CMK (cell line): ENCODE results near the gene NSMF.
A peak's percentile ranks its signal among the peaks of the same experiment; 100 is the strongest.
"Not testable (repeated sequence)": the region's sequence is repeated elsewhere in the genome, so short reads cannot be mapped to it uniquely, and the experiment has no call there.

ENCODE experiments used
- DNase-seq: peaks from one replicate; pipeline ENCODE4 v3.0.0-alpha.2; 2010; ENCODE audit warnings: low read depth

The NSMF gene

DNA sequence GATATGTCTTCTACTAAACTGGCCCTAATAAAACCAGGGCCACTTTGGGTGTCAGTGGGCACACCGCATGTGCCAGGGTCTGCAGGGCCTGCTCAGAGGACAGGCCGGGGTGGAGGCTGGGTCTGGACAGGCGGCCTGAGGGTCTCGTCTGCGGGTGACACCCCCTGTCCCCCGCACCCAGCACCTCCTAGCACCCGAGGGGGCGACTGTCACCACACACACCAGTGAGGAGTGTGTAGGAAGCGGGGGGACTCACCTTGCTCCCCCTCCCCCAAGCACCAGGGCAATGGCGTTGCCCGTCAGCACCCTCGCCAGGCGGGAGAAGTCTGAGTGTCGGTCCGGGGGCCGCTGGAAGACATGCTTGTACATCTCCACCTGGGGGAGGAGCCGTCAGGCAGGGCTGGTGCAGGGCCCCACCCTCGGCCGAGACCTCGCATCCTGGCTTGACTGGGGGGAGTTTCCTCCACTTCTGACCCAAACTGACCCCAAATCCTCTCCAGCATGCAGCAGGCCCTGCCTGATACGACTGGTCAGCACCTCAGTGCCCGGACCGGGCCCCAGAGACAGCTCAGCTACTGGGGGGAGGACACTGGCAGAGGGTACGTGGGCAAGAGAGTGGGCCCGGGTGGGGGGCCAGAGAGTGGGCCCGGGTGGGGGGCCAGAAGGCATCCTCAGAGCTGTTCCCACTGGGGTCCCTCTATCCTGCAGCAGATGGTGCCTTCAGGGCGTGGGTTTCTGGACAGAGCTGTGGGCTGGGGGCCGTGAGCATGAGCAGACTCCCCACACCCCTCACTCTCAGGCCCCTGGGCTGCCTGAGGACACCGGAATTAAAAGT lies 18.9 kb upstream of the NSMF start:
- DNase-seq = no peak

GRCh38 chr9:137476856-137477255 lies 17.7 kb upstream of the NSMF start:
- no peak for DNase-seq

DNA sequence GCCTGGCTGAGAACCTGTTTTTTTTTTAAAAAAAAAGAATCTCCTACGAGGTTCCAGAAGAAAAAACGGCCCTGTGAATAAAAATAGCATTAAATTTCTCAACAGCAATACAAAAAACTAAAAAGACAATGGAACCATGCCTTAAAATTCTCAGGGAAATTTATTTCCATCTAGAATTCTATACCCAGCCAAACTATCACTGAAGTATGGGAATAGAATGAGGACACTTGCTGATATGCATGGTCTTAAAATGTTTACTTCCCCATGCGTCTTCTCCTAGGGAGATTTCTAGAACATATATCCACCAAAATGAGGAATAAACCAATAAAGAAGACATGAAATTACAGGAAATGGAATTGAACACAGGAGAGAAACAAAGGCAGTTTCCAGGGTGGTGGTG lies 16.5 kb upstream of the NSMF start:
- DNase-seq = no peak

DNA sequence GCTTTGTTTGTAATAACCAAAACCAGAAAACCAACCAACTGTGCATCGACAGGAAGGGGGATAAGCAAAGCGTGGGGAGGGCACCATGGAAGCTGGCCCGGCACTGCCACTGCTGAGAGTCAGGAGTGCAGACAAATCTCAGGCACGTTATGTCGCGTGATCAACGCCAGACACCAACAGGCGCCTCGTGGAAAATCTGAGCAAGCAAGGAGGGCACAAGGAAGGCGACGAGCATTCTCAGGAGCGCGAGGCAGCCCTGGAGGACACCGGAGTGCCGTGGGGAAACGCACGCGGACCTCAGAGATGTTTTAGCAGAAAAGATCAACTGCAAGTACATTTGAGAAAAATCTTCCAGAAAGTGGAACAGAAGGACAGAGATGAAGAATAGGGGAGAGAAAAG lies 15.1 kb upstream of the NSMF start:
- DNase-seq = no peak

DNA sequence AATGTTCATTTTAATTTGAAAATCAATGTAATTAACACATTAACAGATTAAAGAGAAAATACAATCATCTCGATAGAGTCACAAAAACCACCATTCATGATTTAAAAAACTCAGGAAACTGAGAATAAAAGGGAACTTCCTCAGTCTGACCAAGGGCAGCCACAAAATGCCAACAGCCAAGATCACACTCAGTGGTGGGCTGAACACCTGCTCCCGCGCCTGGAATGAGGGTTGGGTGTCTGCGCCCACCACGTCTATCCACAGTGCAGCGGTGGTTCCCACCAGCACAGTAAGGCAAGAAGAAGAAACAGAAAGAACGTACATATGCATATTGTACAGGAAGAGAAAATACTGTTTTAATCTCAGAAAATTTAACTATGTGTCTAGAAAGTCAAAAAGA lies 11.7 kb upstream of the NSMF start:
- no peak for DNase-seq

GRCh38 chr9:137467896-137468295 lies 8.8 kb upstream of the NSMF start:
- DNase-seq = no peak

DNA sequence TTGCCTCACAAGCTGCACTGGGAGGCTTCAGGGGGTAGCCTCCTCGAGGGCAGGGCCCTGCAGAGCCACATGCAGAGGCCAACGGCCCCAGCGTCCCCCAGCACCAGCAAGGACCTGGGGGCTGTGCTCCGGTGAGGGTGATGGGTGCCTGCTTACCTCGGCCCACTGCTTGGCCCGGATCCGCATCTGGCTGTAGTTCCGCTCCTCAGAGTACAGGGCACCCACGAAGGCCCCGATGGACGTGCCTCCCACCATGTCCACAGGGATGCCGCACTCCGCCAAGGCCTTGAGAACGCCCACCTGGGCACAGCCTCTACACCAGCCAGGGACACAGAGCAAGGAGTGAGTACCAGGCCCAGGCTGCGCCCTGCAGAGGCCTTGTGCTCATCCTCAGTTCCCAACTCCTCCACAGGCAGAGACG lies 8.0 kb upstream of the NSMF start:
- DNase-seq = no peak

GRCh38 chr9:137466389-137467085 lies 7.4 kb upstream of the NSMF start:
- DNase-seq = not testable (repeated sequence)

DNA sequence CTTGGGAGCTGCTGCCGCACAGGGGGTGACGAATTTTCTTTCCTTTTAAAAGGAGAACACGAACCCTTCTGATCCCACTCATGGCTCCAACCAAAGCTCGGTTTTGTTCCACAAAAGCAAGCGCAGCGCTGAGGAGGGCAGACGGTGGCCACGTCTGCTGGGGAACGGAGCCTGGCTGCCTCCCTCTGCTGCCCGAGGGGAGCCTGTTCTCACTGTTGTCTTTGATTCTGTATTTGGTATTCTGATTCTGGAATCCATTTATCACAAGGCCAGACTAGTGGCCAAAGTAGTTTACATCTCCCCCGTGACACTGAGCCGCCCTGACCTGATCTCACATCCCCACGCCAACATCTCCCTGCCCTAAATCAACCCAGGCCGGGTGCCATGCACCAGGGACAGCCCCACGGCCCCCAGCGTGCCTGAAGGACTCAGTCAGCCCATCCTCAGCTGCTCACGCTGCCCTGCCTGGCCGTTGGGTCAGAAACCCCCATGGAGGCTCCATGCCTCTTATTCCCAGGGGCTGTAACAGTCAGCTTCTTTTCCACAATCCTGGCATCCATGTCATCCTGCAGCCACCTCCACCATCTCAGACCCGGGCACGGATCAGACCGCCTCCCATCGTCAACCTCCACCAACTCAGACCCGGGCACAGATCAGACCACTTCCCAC lies 6.7 kb upstream of the NSMF start:
- DNase-seq = no peak

DNA sequence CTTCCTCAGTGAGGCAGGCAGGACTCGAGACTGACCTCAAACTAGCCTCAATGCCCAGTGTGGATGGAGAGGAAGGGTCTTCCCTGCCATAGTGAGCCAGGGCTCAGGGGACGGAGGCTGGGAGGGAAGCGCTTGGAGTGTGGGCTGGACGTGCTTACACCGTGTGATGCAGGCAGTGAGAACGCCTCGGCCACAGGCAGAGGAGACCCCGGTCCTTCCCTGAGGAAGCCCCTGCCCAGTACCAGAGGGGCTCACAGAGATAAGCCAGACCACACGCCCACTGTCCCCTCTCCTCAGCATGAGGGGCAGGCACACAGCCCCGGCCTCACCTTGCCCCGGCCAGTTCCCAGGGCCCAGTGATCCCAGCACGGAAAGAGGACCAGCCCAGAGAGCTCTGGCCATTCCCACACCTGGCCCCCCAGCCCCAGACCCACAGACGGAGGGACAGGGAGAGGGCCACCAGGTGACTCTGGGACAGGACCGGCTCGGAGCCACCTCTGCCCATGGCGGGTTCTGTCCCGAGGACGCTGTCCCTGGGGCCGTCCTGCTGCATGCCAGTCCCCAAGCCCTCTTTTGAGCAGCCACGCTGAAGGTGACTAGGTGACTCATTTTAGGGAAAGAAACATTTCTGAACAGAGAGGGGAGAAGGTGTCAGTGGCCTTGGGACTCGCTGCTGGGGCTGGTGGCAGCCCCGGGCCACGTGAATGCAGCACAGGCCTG lies 6.0 kb upstream of the NSMF start:
- DNase-seq = no peak

DNA sequence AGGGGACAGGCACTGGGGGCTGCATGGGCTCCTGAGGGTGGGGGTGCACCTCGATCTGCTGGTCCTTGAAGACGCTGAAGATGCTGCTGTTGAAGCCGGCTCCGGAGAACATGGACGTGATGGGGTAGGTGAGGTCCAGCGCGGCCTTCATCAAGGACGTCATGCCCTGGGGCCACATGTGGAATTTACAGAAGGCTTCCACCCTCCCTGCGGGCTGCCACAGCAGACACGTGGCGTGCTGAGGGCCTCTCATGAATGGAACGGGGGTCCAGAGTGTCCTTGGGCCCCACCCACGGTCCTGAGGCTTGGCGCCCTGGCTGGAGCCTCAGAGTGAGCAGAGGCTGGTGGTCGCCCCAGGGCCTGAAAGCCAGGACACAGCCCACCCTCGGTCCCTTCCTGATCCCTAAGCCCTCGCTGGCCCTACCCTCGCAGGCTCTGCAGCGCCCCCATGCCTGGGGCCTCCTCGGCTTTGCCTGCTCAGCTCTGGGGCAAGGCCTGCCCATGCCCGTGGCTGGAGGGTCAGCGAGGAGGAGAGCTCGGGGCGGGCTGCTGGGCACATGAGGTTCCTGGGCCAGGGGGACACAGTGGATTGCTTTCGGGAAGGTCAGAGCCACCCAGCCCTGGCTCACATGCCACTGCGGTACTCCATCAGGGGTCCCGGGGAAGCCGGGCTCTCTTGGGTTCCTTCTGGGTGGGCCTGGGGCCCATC lies 5.3 kb upstream of the NSMF start:
- DNase-seq = no peak

GRCh38 chr9:137463931-137464290 lies 4.8 kb upstream of the NSMF start:
- DNase-seq = no peak

DNA sequence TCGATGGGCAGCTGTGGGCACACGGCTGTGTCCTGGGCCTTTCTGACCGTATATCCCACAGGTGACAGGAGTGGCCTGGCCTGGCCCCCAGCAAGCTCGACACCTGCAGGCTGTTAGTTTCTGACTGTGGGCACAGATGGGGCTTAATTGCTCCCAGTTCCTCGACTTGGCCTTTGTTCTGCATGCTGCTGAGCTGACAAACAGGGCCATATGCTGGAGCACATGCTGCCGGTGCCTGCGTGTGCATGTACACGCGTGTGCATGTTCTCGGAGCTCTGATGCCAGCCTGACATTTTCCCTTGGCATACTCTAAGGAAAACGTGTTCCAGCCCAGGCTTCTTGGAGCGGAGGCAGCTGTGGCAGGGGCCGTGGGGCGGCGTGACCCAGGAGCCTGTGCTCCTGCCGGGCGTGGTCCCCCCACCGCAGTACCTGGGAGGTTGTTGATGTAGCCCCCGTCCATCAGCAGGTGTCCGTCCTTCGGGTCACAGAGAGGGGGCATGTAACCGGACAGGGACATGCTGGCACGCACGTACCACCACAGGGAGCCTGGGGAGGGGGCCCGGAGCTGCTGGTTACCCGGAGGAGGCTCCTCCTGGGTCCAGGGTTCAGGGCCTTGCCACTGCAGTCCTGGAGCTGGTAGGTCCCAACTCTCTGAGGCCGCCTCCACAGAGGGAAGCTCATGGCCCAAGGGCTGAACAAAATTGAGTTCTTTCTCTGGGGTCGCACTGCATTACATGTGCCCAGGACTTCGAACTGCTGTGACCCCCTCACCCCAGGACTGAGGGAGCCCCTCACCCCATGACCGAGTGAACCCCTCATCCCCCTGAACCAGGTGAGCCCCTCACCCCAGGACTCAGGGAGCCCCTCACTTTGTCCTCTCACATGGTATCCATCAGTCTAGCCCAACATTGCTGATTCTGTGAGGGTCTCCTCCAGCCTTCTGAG lies 4.1 kb upstream of the NSMF start:
- DNase-seq = no peak

- DNase-seq = no peak
These were observed 3.4 kb upstream of the NSMF start for GRCh38 chr9:137462396-137462985.

DNA sequence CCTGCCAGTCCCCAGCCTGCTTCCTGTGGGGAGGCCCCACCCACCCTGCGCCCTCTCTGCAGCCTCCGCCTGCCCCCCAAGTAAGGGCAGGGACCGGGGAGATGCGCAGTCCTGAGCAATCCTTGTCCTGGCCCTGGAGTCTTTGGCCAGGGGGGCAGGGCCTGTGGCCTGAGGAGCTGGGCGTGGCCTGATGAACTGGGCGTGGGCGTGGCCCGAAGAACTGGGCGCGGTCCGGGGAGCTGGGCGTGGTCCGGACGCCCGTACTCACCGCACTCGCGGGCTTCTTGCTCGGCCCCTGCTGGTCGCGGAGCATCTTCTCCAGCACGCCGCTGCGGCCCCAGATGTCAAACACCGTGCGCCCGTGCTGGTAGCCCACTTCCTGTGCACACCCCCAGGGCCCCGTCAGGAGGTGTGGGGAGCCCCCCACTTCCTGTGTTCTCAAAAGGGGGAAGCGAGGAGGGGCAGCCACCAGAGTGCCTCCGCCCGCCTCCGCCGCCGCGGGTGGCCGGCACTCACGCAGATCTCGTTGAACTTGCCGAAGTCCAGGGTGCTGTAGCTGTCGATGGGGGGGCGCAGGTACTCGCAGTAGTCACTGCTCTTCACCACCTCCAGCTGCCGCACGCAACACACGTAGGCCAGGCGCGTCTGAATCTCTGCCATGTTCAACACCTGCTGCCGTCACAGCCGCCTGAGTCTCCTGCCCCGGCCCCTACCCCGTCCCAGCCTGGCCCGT lies 2.7 kb upstream of the NSMF start:
- DNase-seq = peak; percentile 96

DNA sequence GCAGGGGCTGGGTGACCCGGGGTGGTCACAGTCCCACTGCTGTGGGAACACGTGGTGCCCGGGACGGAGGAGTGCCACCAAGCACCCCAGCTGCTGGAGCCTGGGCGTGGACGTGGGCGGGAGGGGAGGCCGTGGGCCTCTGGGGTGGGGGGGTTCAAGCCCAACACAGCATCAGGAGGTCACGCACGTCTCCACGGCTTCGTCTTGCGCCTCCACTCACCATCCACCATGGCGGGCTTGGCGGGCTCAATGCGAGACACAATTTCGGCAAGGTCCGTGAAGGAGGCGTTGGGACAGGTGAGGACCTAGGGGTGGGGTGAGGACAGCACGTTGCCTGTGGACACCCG lies 2.2 kb upstream of the NSMF start:
- DNase-seq = no peak

DNA sequence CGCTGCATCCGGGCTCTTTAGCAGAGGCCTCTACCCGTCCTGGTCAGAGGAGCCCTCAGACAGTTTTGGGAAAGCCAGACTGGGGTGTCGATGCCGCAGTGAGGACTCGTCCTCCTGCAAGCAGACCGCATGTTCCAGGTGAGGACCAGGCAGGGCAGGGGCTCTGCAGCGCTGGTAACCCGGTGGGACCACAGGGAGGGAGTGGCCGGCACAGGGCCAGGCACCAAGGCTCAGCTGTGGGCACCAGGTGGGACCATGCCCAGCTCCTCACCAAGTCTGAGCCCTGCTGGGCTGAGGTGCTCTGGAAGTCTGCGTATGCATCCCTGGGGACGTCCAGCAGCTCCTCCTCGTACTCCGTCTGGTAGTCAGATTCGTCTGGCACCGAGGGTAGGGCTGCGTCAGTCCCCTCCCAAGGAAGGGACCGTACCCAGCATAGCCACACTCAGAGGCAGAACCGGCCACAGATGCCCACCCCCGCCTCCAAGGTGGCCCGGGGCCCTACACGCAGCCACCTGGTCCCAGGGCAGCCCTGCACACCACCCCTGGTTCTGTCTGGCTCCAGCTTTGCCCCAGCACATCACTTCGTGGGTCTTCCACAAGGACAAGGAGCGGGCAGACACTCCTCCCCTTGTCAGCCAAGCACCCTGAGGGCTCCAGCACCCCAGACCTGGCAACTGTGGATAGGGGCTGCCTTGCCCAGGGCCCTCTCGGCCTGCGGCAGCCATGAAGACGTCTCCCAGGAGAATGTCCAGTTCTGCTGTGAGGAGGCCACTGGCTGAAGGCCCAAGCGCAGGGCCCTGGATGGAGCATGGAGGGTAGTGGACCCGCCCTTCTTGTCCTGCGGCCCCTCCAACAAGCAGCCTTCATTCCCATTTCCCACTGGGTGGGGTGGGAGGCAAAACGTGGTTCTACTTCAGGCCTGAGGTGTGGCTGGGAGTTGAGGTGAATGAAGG lies 1.5 kb upstream of the NSMF start:
- no peak for DNase-seq

DNA sequence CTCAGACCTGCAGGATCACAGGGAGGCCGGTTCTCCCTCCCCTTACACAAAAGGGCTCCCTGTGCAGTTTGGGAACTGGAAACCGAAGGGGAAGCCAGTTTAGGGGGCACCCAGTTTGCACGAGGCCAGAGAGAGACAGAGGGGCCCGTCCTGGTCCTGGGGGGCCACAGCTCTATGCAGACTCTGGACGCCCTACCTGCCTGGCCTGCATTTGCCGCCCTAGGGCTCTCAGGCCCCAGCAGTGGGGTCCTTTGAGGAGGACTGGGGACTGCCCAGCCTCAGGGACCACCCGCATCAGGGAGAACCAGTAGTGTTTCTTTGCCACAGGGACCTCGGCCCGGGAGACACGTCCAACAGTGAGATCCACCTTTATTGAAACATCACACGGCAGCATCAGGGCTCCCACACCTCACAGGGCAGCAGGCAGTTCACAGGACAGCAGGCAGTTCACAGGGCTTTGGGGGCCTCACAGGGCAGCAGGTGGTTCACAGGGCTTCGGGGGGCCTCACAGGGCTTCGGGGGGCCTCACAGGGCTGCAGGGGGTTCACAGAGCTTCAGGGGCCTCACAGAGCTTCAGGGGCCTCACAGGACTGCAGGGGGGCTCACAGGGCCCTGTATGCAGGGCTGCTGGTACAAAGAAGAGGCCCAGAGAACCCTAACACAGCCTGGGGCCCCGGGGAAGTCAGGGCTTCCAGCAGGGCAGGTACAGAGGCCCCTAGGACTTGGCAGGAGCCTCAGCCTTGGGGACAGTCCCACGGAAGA lies 648 bp upstream of the NSMF start:
- no peak for DNase-seq
